Measurements from ENCODE around the gene PLCL1. TPM values are rescaled to one million over a fixed set of nuclear protein-coding genes. Genes with fewer than 3 reads are reported as not detected.

Gene PLCL1
- total and polyA plus RNA-seq, 2 experiments from 2014 or later = 0.80 to 2.3 TPM

DNA sequence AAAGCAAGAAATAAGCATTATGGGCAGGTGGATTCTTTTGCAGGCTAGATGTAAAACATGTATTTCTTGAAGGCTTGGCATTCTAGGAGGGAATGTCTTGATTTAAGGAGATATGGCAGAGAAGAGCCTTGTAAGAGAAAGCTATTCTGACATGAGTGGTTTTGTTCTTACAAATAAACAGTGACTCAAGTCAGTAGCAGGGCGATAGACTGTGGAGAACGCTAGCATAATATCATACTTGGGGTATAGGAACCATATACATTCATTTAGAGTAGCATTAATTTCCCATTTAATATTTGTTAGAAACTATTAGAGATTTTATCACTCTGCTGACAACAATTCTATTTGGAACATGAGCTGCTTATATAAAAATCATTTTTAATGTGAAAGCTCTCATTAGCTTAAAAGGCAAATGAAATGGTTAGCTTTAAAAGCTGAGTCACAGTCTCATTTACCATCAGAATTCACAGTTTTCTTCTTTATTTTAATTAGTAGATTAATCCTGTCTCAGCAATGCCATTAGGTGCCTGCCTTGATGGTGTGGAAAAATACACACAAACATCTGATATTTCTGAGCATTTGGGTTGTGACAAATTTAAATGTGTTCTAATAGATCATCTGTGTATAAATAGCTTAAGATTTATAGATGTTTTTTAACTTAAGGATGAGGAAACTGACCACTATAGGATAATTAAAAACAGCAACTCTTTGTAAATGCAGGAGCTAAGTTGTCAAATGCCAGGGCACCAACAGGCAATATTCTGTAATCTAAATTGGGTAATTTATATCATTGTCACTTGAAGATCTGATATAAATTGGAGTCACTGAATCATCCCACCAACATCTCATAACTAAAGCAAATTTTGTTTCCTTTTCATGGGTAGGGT lies 276.7 kb downstream of the PLCL1 start:
- H3K79me2 ChIP-seq (ENCODE audit: insufficient read depth) = no peaks in the 10 kb centered on the region
- peaks cover 6% of the 10 kb centered on the region; the same call in 1 of the 2 replicates for H3K4me1 ChIP-seq (ENCODE audit: insufficient read depth)
- H3F3A ChIP-seq (ENCODE audit: insufficient read depth) = no peaks in the 10 kb centered on the region
- no peak overlapping the region for H3K9ac ChIP-seq
- no peaks in the 10 kb centered on the region for H3K9me2 ChIP-seq (ENCODE audit: insufficient read depth)
- TF ChIP-seq EZH2phosphoT487 (IDR thresholded peaks at IDR 0.05; ENCODE audit: insufficient read depth, low read depth) = no peak
- no peak for TF ChIP-seq EZH2 (IDR thresholded peaks at IDR 0.05; ENCODE audit: insufficient read depth, poor library complexity, severe bottlenecking)
- no peaks in the 10 kb centered on the region for H4K20me1 ChIP-seq (ENCODE audit: insufficient read depth)
- in situ Hi-C loops (cut with MboI) = no loop called here
- no peak overlapping the region for H3K4me2 ChIP-seq (ENCODE audit: unreplicated experiment)
- H3K36me3 ChIP-seq (ENCODE audit: low read depth) = no peaks in the 10 kb centered on the region
- 88 to 91% methylated on average over 2 of the region's 2 CpGs for WGBS, 2 experiments (ENCODE audit: low coverage in 1 of 2, low lambda C conversion rate in 2 of 2, missing lambda C conversion rate in 2 of 2)
- H2AFZ ChIP-seq = no peak overlapping the region
- DNase-seq = no peak
- H3K27ac ChIP-seq = no peak overlapping the region
- no peaks in the 10 kb centered on the region for H3K27me3 ChIP-seq (replicated peaks; ENCODE audit: insufficient read depth)
- H3K4me3 ChIP-seq = no peak overlapping the region
- no peaks in the 10 kb centered on the region for H3K9me3 ChIP-seq (ENCODE audit: low read depth)

DNA sequence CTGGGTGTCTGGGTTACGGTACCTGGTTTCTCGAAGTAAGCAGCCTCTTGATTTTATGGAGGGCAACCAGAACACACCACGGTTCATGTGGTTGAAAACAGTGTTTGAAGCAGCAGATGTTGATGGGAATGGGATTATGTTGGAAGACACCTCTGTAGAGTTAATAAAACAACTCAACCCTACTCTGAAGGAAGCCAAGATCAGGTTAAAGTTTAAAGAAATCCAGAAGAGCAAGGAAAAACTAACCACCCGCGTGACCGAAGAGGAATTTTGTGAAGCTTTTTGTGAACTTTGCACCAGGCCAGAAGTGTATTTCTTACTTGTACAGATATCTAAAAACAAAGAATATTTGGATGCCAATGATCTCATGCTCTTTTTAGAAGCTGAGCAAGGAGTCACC lies 279.8 kb downstream of the PLCL1 start:
- H3K79me2 ChIP-seq (ENCODE audit: insufficient read depth) = no peaks in the 10 kb centered on the region
- 77% methylated on average over 6 of the region's 6 CpGs for WGBS, 2 experiments (ENCODE audit: low coverage in 1 of 2, low lambda C conversion rate in 2 of 2, missing lambda C conversion rate in 2 of 2)
- DNase-seq = no peak

GRCh38 chr2:198096002-198096401 lies 291.6 kb downstream of the PLCL1 start:
- WGBS, 2 experiments (ENCODE audit: low coverage in 1 of 2, low lambda C conversion rate in 2 of 2, missing lambda C conversion rate in 2 of 2) = 82 to 83% methylated on average over 2 of the region's 2 CpGs
- H3K4me2 ChIP-seq (ENCODE audit: unreplicated experiment) = no peak overlapping the region
- no peak overlapping the region for H3K4me3 ChIP-seq
- H4K20me1 ChIP-seq (ENCODE audit: insufficient read depth) = no peaks in the 10 kb centered on the region
- no peaks in the 10 kb centered on the region for H3K9me2 ChIP-seq (ENCODE audit: insufficient read depth)
- no peak overlapping the region for H3K9ac ChIP-seq
- no peak overlapping the region for H3K27ac ChIP-seq
- H3K36me3 ChIP-seq (ENCODE audit: low read depth) = no peaks in the 10 kb centered on the region
- no peaks in the 10 kb centered on the region for H3K79me2 ChIP-seq (ENCODE audit: insufficient read depth)
- H3K27me3 ChIP-seq (replicated peaks; ENCODE audit: insufficient read depth) = no peaks in the 10 kb centered on the region
- H3F3A ChIP-seq (ENCODE audit: insufficient read depth) = peaks cover 24% of the 10 kb centered on the region
- in situ Hi-C loops (cut with MboI) = no loop called here
- H3K9me3 ChIP-seq (ENCODE audit: low read depth) = no peaks in the 10 kb centered on the region
- H2AFZ ChIP-seq = no peak overlapping the region
- TF ChIP-seq EZH2 (IDR thresholded peaks at IDR 0.05; ENCODE audit: insufficient read depth, poor library complexity, severe bottlenecking) (no peak), EZH2phosphoT487 (IDR thresholded peaks at IDR 0.05; ENCODE audit: insufficient read depth, low read depth) (no peak)
- peaks cover 20% of the 10 kb centered on the region for H3K4me1 ChIP-seq (ENCODE audit: insufficient read depth)
- DNase-seq = no peak

More for the DNA sequence above, 279.8 kb downstream of the PLCL1 start:
- H3K9ac ChIP-seq = no peak overlapping the region
- no peak overlapping the region for H3K4me2 ChIP-seq (ENCODE audit: unreplicated experiment)
- no peaks in the 10 kb centered on the region for H3K36me3 ChIP-seq (ENCODE audit: low read depth)
- H3K9me3 ChIP-seq (ENCODE audit: low read depth) = no peaks in the 10 kb centered on the region
- no peaks in the 10 kb centered on the region for H3F3A ChIP-seq (ENCODE audit: insufficient read depth)
- no peak overlapping the region for H3K4me3 ChIP-seq
- H3K4me1 ChIP-seq (ENCODE audit: insufficient read depth) = no peaks in the 10 kb centered on the region
- no peak overlapping the region for H2AFZ ChIP-seq
- no peak overlapping the region for H3K27ac ChIP-seq
- H4K20me1 ChIP-seq (ENCODE audit: insufficient read depth) = no peaks in the 10 kb centered on the region
- H3K27me3 ChIP-seq (replicated peaks; ENCODE audit: insufficient read depth) = no peaks in the 10 kb centered on the region
- in situ Hi-C loops (cut with MboI) = no loop called here
- H3K9me2 ChIP-seq (ENCODE audit: insufficient read depth) = no peaks in the 10 kb centered on the region
- TF ChIP-seq EZH2 (IDR thresholded peaks at IDR 0.05; ENCODE audit: insufficient read depth, poor library complexity, severe bottlenecking) (no peak), EZH2phosphoT487 (IDR thresholded peaks at IDR 0.05; ENCODE audit: insufficient read depth, low read depth) (no peak)

DNA sequence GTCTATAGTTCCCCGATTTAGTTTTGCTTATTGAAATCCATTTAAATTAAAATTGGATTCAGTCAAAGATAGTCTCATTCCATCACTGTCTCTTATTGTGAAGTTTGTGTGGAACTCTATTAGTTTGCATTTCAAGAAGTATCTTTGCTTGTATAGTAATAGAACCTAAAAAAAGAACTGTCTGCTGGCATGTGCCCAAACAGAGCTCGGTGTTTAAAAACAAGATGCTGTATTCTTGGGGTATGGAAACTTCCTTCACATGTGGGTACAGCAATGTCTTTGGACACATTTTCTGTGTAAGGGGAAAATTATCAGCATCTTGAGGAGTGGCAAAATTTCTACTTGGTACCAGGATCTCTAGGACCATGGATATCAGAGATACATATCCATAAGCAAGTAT lies 292.6 kb downstream of the PLCL1 start:
- H3K79me2 ChIP-seq (ENCODE audit: insufficient read depth) = no peaks in the 10 kb centered on the region
- 80% methylated on average over 2 of the region's 2 CpGs for WGBS, 2 experiments (ENCODE audit: low coverage in 1 of 2, low lambda C conversion rate in 2 of 2, missing lambda C conversion rate in 2 of 2)
- H3K36me3 ChIP-seq (ENCODE audit: low read depth) = no peaks in the 10 kb centered on the region
- peaks cover 25% of the 10 kb centered on the region for H3F3A ChIP-seq (ENCODE audit: insufficient read depth)
- no peak for DNase-seq
- no peaks in the 10 kb centered on the region for H3K9me2 ChIP-seq (ENCODE audit: insufficient read depth)
- H3K4me3 ChIP-seq = no peak overlapping the region
- in situ Hi-C loops (cut with MboI) = no loop called here
- H2AFZ ChIP-seq = no peak overlapping the region
- H4K20me1 ChIP-seq (ENCODE audit: insufficient read depth) = no peaks in the 10 kb centered on the region
- no peaks in the 10 kb centered on the region for H3K27me3 ChIP-seq (replicated peaks; ENCODE audit: insufficient read depth)
- no peak overlapping the region for H3K4me2 ChIP-seq (ENCODE audit: unreplicated experiment)
- TF ChIP-seq EZH2phosphoT487 (IDR thresholded peaks at IDR 0.05; ENCODE audit: insufficient read depth, low read depth) (no peak), EZH2 (IDR thresholded peaks at IDR 0.05; ENCODE audit: insufficient read depth, poor library complexity, severe bottlenecking) (no peak)
- no peaks in the 10 kb centered on the region for H3K9me3 ChIP-seq (ENCODE audit: low read depth)
- H3K9ac ChIP-seq = no peak overlapping the region
- H3K27ac ChIP-seq = no peak overlapping the region
- peaks cover 20% of the 10 kb centered on the region for H3K4me1 ChIP-seq (ENCODE audit: insufficient read depth)

All from GM23248 (cell line).